B cell (primary cell): ENCODE measurements around the gene FOXN4. TPM values are rescaled to one million over a fixed set of nuclear protein-coding genes. Genes with fewer than 3 reads are reported as not detected.

Experiments used
- ATAC-seq: fragments of 200-7000 bp; cut with Tn5 transposase; one replicate; pipeline ENCODE4 v1.10.0; 2021; ENCODE audit warnings: low read depth, mild to moderate bottlenecking, moderate number of reproducible peaks, moderate library complexity
- CTCF ChIA-PET: fragments of 350-600 bp; sonication (Branson Sonifier 250); formaldehyde crosslinking; loops from one replicate; lab custom pipeline; 2021; ENCODE audit warnings: antibody characterized with exemption, inconsistent platforms; lab: Charles Lee
- POLR2A ChIA-PET: fragments of 350-600 bp; sonication (Branson Sonifier 250); formaldehyde crosslinking; loops from one replicate; lab custom pipeline; 2021; ENCODE audit warnings: antibody characterized with exemption; lab: Charles Lee
- DNase-seq: peaks from one replicate; pipeline ENCODE4 v3.0.0; 2013
- H2AFZ ChIP-seq: 2 replicates; pipeline ENCODE4 v1.6.1; 2012; ENCODE audit warnings: mild to moderate bottlenecking, low read depth, low read length; ENCODE audit not compliant: insufficient read depth, poor library complexity, severe bottlenecking
- H3K27ac ChIP-seq, 2 donors: 1 replicate in 1 of 2; 2 replicates in 1 of 2; pipeline ENCODE4 v1.5.1; 2012 to 2013; ENCODE audit warnings: low read length in 2 of 2, mild to moderate bottlenecking in 2 of 2, moderate library complexity in 1 of 2
- H3K27me3 ChIP-seq, 4 experiments: fragments of 200-600 bp in 1 of 4; sonication (generic) in 1 of 4; replicated peaks in 1 of 4; 1 replicate in 2 of 4; 2 replicates in 2 of 4; pipeline versions ENCODE4 v1.6.1 to v1.7.0; 2013 to 2016; ENCODE audit warnings: low read length in 3 of 4, mild to moderate bottlenecking in 2 of 4, mixed read lengths in 1 of 4, moderate library complexity in 1 of 4; ENCODE audit not compliant: insufficient read depth in 4 of 4, control insufficient read depth in 3 of 4; ENCODE audit errors: control extremely low read depth in 1 of 4
- H3K36me3 ChIP-seq, 2 experiments: replicated peaks in 1 of 2; 1 replicate in 1 of 2; 2 replicates in 1 of 2; pipeline versions ENCODE4 v1.6.1 to v1.7.1; 2013; ENCODE audit warnings: low read length in 1 of 2; ENCODE audit not compliant: insufficient read depth in 2 of 2, control insufficient read depth in 1 of 2; ENCODE audit errors: control extremely low read depth in 1 of 2, extremely low read depth in 1 of 2
- H3K4me1 ChIP-seq, 2 donors: fragments of 200-600 bp in 1 of 2; sonication (generic) in 1 of 2; 1 replicate in 1 of 2; 2 replicates in 1 of 2; pipeline versions ENCODE4 v1.5.1 to v1.6.1; 2013 to 2017; ENCODE audit warnings: low read length in 2 of 2; ENCODE audit not compliant: control insufficient read depth in 2 of 2, insufficient read depth in 2 of 2
- H3K4me2 ChIP-seq: replicated peaks from 2 replicates; pipeline ENCODE3; 2012; ENCODE audit warnings: mild to moderate bottlenecking, low read depth, low read length; ENCODE audit not compliant: poor library complexity, severe bottlenecking
- H3K4me3 ChIP-seq, 5 experiments: fragments of 200-600 bp in 1 of 5; sonication (generic) in 1 of 5; 1 replicate in 3 of 5; 2 replicates in 2 of 5; pipeline versions ENCODE4 v1.5.1 to v1.7.0; 2011 to 2016; ENCODE audit warnings: low read length in 4 of 5, mild to moderate bottlenecking in 4 of 5, low read depth in 2 of 5, control low read depth in 1 of 5, moderate library complexity in 1 of 5; ENCODE audit not compliant: insufficient read depth in 1 of 5; ENCODE audit errors: control extremely low read depth in 1 of 5, extremely low read depth in 1 of 5
- H3K79me2 ChIP-seq: fragments of 200-600 bp; sonication (generic); one replicate; pipeline ENCODE4 v1.6.0; 2016; ENCODE audit warnings: low read length; ENCODE audit not compliant: control insufficient read depth, insufficient read depth
- H3K9ac ChIP-seq: fragments of 200-600 bp; sonication (generic); 2 replicates; pipeline ENCODE4 v1.6.1; 2017; ENCODE audit warnings: mild to moderate bottlenecking, low read length, moderate library complexity
- H3K9me3 ChIP-seq, 3 donors: one replicate each; pipeline versions ENCODE4 v1.6.1 to v1.7.1; 2013; ENCODE audit warnings: low read length in 2 of 3; ENCODE audit not compliant: control insufficient read depth in 2 of 3, insufficient read depth in 1 of 3; ENCODE audit errors: control extremely low read depth in 1 of 3
- H4K20me1 ChIP-seq: 2 replicates; pipeline ENCODE4 v1.6.0; 2012; ENCODE audit warnings: mild to moderate bottlenecking, low read length; ENCODE audit not compliant: insufficient read depth, control insufficient read depth, poor library complexity, severe bottlenecking
- H3K27ac Mint-ChIP-seq: one replicate; pipeline ENCODE4 v1.8.0; 2021; ENCODE audit warnings: mixed read lengths
- H3K27me3 Mint-ChIP-seq: one replicate; pipeline ENCODE4 v1.8.0; 2021; ENCODE audit warnings: mixed read lengths
- H3K4me1 Mint-ChIP-seq: one replicate; pipeline ENCODE4 v1.8.0; 2021; ENCODE audit warnings: mixed read lengths
- H3K4me3 Mint-ChIP-seq: one replicate; pipeline ENCODE4 v1.8.0; 2021; ENCODE audit warnings: mixed read lengths
- H3K9me3 Mint-ChIP-seq: one replicate; pipeline ENCODE4 v1.8.0; 2022; ENCODE audit warnings: mixed read lengths; ENCODE audit not compliant: insufficient read depth
- EZH2 ChIP-seq: IDR thresholded peaks from 2 replicates; pipeline ENCODE4 v1.6.1; 2012; ENCODE audit warnings: borderline replicate concordance, low read depth, mild to moderate bottlenecking, moderate library complexity, low read length; ENCODE audit not compliant: insufficient read depth, poor library complexity, severe bottlenecking
- WGBS: methylation state at CpG from one replicate; pipeline ENCODE4 v1.1.5; 2013; ENCODE audit warnings: missing lambda C conversion rate; ENCODE audit not compliant: insufficient coverage; 5-methylcytosine and 5-hydroxymethylcytosine counted together
- intact Hi-C: fragments of 100-400 bp; cut with micrococcal nuclease; formaldehyde crosslinking; loops from one replicate; pipeline ENCODE4 v1.10.0; 2022
- polyA plus RNA-seq: library from polyadenylated mRNA; depleted of rRNA; stranded (reverse); fragments of >200 nt; gene quantifications from 2 replicates; pipeline ENCODE4 v1.2.3, GENCODE V29; 2012
- total RNA-seq, 2 donors: library from RNA; stranded (reverse); fragments of 120-200 nt in 1 of 2; gene quantifications; 1 replicate in 1 of 2; 2 replicates in 1 of 2; pipeline versions ENCODE4 v1.2.3 to v1.2.4, GENCODE V29; 2013 to 2022
- TF ChIP-seq, protein P1 (sequence below): fragments of 200-600 bp; IDR thresholded peaks from one replicate; pipeline ENCODE4 v1.8.0; 2022; ENCODE audit warnings: antibody characterized with exemption, mild to moderate bottlenecking

Gene FOXN4
- total and polyA plus RNA-seq, 2 donors (not counting 1 experiment from before 2014, with no cell fraction given) = not detected

DNA sequence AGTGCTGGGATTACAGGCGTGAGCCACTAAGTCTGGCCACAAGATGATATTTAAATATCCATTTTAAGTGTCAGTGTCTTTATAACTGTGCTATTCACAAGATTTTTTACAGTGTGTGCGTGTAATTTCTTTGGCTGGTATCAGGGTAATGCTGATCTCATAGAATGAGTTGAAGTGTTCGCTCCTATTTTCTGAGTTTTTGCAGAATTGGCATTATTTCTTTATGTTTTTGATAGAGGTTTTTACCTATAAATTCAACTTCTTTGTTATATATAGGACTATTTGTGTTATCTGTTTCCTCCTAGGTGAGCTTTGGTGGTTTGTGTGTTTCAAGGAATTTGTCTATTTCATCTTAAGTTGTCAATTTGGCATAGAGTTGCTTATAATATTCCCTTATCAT, 45.6 kb downstream of the FOXN4 start:
- intact Hi-C loops = no loop called here
- Histone ChIP-seq H4K20me1 (no peaks in the 10 kb centered on the region), H3K27me3 (no peaks in the 10 kb centered on the region), H3K9me3 (peaks cover 0 to 12% (median 0%) of the 10 kb centered on the region in 3 donors), H3K4me3 (no peak overlapping the region), H3K27ac (no peak overlapping the region), H3K36me3 (no peaks in the 10 kb centered on the region), H3K4me1 (no peaks in the 10 kb centered on the region), H3K79me2 (no peaks in the 10 kb centered on the region), H3K9ac (no peak overlapping the region), H3K4me2 (no peak overlapping the region), H2AFZ (no peak overlapping the region)
- TF ChIP-seq, protein P1, sequence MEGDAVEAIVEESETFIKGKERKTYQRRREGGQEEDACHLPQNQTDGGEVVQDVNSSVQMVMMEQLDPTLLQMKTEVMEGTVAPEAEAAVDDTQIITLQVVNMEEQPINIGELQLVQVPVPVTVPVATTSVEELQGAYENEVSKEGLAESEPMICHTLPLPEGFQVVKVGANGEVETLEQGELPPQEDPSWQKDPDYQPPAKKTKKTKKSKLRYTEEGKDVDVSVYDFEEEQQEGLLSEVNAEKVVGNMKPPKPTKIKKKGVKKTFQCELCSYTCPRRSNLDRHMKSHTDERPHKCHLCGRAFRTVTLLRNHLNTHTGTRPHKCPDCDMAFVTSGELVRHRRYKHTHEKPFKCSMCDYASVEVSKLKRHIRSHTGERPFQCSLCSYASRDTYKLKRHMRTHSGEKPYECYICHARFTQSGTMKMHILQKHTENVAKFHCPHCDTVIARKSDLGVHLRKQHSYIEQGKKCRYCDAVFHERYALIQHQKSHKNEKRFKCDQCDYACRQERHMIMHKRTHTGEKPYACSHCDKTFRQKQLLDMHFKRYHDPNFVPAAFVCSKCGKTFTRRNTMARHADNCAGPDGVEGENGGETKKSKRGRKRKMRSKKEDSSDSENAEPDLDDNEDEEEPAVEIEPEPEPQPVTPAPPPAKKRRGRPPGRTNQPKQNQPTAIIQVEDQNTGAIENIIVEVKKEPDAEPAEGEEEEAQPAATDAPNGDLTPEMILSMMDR = no peak
- no peak for TF ChIP-seq EZH2
- Mint-ChIP-seq H3K27ac (no peak overlapping the region), H3K9me3 (peaks cover 2% of the 10 kb centered on the region), H3K27me3 (no peaks in the 10 kb centered on the region), H3K4me1 (no peaks in the 10 kb centered on the region), H3K4me3 (no peak overlapping the region)
- ATAC-seq (no peak), DNase-seq (no peak)
- CTCF ChIA-PET = interaction anchor here (0.7 kb wide), 1 partner anchor 596 kb away, joined by 5 read pairs; no protein-coding TSS in a partner anchor
- WGBS = no CpG with 5 or more reads among the region's 3 CpGs
- POLR2A ChIA-PET = no interaction called here

- POLR2A ChIA-PET = no interaction called here
- DNase-seq = no peak
- Histone ChIP-seq H3K27me3 (no peaks in the 10 kb centered on the region), H4K20me1 (no peaks in the 10 kb centered on the region), H3K27ac (no peak overlapping the region), H3K4me1 (no peaks in the 10 kb centered on the region), H3K4me3 (no peak overlapping the region), H2AFZ (no peak overlapping the region), H3K36me3 (no peaks in the 10 kb centered on the region), H3K4me2 (no peak overlapping the region), H3K9me3 (peaks cover 0 to 12% (median 0%) of the 10 kb centered on the region in 3 donors), H3K79me2 (no peaks in the 10 kb centered on the region), H3K9ac (no peak overlapping the region)
- Mint-ChIP-seq H3K9me3 (peaks cover 2% of the 10 kb centered on the region), H3K4me1 (no peaks in the 10 kb centered on the region), H3K27ac (no peak overlapping the region), H3K27me3 (no peaks in the 10 kb centered on the region), H3K4me3 (no peak overlapping the region)
- ATAC-seq = no peak
- CTCF ChIA-PET = no interaction called here
- intact Hi-C loops = no loop called here
- 71% methylated on average over 1 of the region's 2 CpGs for WGBS
- TF ChIP-seq, protein P1 = no peak
- no peak for TF ChIP-seq EZH2
Observed at GRCh38 chr12:109261939-109262338, 47.1 kb downstream of the FOXN4 start.
